GM19463 (cell line): ENCODE results near the gene FSTL5.
A peak's percentile ranks its signal among the peaks of the same experiment; 100 is the strongest.
"Not testable (repeated sequence)": the region's sequence is repeated elsewhere in the genome, so short reads cannot be mapped to it uniquely, and the experiment has no call there.

Experiments used
- ATAC-seq: cut with Tn5 transposase; IDR thresholded peaks from one replicate; pipeline ENCODE4 v1.9.1; 2021; ENCODE audit warnings: mild to moderate bottlenecking, moderate library complexity; ENCODE audit not compliant: unreplicated experiment

FSTL5 gene

GRCh38 chr4:161881370-161881769 lies 282.4 kb downstream of the FSTL5 start:
- no peak for ATAC-seq

- no peak for ATAC-seq
Observed at GRCh38 chr4:161869511-161869910, 294.3 kb downstream of the FSTL5 start.

GRCh38 chr4:161856711-161857326 lies 307.0 kb downstream of the FSTL5 start:
- no peak for ATAC-seq

- no peak for ATAC-seq
Observed at GRCh38 chr4:161850631-161851030, 313.2 kb downstream of the FSTL5 start.

GRCh38 chr4:161841759-161842158 lies 322.0 kb downstream of the FSTL5 start:
- ATAC-seq, result no peak

- ATAC-seq, result no peak
Observed at GRCh38 chr4:161829591-161829990, 334.2 kb downstream of the FSTL5 start.

GRCh38 chr4:161828061-161828460 lies 335.7 kb downstream of the FSTL5 start:
- ATAC-seq, result peak; percentile 63

GRCh38 chr4:161827013-161827412 lies 336.8 kb downstream of the FSTL5 start:
- ATAC-seq, result no peak

- ATAC-seq, result no peak
Observed at GRCh38 chr4:161823450-161823849, 340.4 kb downstream of the FSTL5 start.

GRCh38 chr4:161822174-161822573 lies 341.6 kb downstream of the FSTL5 start:
- no peak for ATAC-seq

GRCh38 chr4:161817914-161818313 lies 345.9 kb downstream of the FSTL5 start:
- ATAC-seq, result no peak

- ATAC-seq, result no peak
Observed at GRCh38 chr4:161816958-161817357, 346.8 kb downstream of the FSTL5 start.

- no peak for ATAC-seq
Observed at GRCh38 chr4:161815841-161816240, 348.0 kb downstream of the FSTL5 start.

- ATAC-seq, result no peak
Observed at GRCh38 chr4:161813889-161814288, 349.9 kb downstream of the FSTL5 start.

GRCh38 chr4:161813389-161813788 lies 350.4 kb downstream of the FSTL5 start:
- ATAC-seq, result no peak

GRCh38 chr4:161803171-161803570 lies 360.6 kb downstream of the FSTL5 start:
- ATAC-seq, result no peak

- no peak for ATAC-seq
Observed at GRCh38 chr4:161799710-161800109, 364.1 kb downstream of the FSTL5 start.

- ATAC-seq, result no peak
Observed at GRCh38 chr4:161792991-161793390, 370.8 kb downstream of the FSTL5 start.

GRCh38 chr4:161791796-161792556 lies 371.8 kb downstream of the FSTL5 start:
- ATAC-seq, result no peak

GRCh38 chr4:161767116-161767515 lies 396.7 kb downstream of the FSTL5 start:
- ATAC-seq, result no peak

GRCh38 chr4:161762796-161763195 lies 401.0 kb downstream of the FSTL5 start:
- ATAC-seq, result no peak

GRCh38 chr4:161760008-161760407 lies 403.8 kb downstream of the FSTL5 start:
- no peak for ATAC-seq

- not testable (repeated sequence) for ATAC-seq
Observed at GRCh38 chr4:161758412-161758811, 405.4 kb downstream of the FSTL5 start.
